GM20000 (cell line): ENCODE measurements around the gene SUGCT.

Experiments
- DNase-seq: peaks from one replicate; pipeline ENCODE4 v3.0.0; 2012; ENCODE audit warnings: low spot score
- CTCF ChIP-seq: IDR thresholded peaks from 2 replicates; pipeline ENCODE4 v1.5.1; 2012; ENCODE audit warnings: mild to moderate bottlenecking, control low read depth; ENCODE audit errors: extremely low read depth, missing control alignments

The SUGCT gene

DNA sequence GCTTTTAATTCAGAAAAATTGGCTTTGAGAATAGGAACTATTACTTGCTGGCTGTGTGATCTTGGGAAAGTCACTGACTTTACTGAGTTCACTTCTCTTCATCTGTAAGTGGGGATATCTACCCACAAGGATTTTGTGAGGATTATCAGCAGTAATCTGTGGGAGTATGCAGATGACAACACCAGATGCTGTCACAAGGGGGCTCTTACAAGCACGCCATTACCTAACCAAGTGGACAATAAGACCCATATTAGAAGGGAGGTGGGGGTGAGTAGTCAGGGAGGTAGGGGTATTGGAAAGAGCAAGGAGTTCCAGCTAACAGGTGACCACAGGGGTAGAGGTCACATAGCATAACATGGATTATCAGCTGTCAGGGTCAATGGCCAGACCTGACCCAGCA is 569.4 kb downstream of the SUGCT start:
- no peak for DNase-seq
- no peak for TF ChIP-seq CTCF

- TF ChIP-seq CTCF, result no peak
- DNase-seq, result no peak
Observed at GRCh38 chr7:40706829-40707228, 572.0 kb downstream of the SUGCT start.

GRCh38 chr7:40709062-40709964 is 574.5 kb downstream of the SUGCT start:
- DNase-seq, result no peak
- no peak for TF ChIP-seq CTCF

- no peak for TF ChIP-seq CTCF
Observed at GRCh38 chr7:40711706-40712105, 576.9 kb downstream of the SUGCT start.

DNA sequence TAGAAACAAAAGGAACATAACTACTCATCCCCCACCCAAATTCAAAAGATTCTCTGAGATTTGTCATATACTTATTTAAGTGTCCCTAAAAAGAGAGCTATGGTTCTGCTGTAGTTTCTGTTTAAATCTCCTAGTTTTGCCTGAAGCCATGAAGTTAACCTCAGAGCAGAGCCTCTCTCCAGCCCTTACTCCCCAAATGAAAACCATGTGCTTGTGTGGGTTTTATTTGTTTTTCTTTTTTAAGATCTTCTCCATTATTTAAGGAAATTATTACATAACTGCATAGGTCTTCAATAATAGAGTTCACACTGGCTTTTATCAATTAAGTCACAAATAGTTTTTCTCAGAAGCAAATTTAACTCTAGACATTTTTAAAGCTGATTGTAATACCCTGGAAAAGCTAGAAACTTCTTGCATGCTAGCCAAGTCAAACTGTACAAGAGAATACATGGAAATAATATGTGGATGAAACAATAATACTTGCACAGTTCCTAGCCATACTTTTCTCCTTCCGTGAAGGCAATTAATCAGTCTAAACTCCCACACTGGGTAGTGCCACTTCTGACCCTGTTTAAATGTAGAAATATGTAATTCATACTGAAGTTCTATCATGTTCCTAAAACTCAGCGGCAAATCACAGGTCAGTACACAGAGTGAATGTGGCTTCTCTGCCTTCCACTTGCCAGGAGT is 579.7 kb downstream of the SUGCT start:
- no peak for TF ChIP-seq CTCF

More at GRCh38 chr7:40711706-40712105, 576.9 kb downstream of the SUGCT start:
- DNase-seq, result no peak

DNA sequence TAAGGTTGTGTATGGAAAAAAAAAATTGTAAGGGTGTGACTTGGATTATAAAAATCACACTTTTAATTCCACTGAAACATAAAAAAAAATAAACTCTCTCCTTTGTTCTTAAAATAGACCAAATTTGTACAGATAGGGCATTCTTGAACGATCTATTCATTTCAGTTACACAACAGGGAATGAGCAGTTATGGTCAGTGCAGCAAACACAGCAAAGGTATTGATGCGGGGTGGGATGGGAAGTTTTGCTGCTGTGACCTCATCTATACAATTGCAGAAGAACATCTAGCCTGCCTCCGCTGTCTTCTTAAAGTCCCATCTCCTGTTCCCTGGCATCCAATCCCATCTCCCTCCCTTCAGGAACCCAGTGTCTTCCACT is 580.2 kb downstream of the SUGCT start:
- TF ChIP-seq CTCF, result no peak
- no peak for DNase-seq

More for the DNA sequence above, 579.7 kb downstream of the SUGCT start:
- no peak for DNase-seq

- no peak for TF ChIP-seq CTCF
- no peak for DNase-seq
Observed at GRCh38 chr7:40716052-40716451, 581.2 kb downstream of the SUGCT start.
